NCI-H2107 treated with DMSO at 0.1 percent for 48 hours (cell line): ENCODE measurements around the gene CDK4.
"Not testable (repeated sequence)": the region's sequence is repeated elsewhere in the genome, so short reads cannot be mapped to it uniquely, and the experiment has no call there.

Experiments used
- DNase-seq: peaks from one replicate; lab custom pipeline; 2025; ENCODE audit not compliant: unreplicated experiment; lab: John Stamatoyannopoulos, UW

The CDK4 gene

DNA sequence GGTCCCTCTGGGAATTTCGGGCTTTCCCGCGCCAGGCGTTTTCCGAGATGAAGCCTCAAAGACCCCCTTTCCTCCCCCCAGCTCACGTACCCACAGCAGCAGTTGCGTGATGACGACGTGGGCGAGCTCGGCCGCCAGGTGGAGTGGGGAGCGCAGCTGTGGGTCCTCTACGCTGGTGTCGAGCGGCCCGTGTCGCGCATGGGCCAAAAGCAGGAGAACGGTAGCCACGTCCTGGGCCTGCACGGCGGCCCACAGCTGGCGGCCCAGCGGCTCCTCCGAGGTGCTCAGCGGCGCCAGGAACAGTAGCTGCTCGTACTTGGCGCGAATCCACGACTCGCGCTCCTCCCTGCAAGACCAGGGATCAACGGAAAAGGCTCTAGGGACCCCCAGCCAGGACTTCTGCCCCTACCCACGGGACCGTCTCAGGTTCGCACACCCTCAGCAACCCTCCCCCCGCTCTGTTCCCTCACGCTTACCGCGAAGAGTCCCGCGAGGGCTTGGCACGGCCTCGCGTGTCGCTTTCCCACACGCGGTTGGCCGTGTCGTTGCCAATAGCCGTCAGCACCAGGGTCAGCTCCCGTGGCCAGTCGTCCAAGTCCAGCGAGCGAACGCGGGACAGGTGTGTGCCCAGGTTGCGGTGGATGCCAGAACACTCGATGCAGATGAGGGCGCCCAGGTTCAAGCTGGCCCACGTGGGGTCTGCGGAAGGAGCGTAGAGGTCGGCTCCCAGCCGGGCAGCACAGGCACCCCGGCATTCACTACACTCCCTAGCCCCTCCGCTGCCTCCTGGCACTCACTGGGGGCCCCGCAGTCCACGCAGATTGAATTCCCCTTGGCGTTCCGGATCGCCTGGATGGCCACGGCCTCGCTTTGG, 25.0 kb downstream of the CDK4 start:
- no peak for DNase-seq

DNA sequence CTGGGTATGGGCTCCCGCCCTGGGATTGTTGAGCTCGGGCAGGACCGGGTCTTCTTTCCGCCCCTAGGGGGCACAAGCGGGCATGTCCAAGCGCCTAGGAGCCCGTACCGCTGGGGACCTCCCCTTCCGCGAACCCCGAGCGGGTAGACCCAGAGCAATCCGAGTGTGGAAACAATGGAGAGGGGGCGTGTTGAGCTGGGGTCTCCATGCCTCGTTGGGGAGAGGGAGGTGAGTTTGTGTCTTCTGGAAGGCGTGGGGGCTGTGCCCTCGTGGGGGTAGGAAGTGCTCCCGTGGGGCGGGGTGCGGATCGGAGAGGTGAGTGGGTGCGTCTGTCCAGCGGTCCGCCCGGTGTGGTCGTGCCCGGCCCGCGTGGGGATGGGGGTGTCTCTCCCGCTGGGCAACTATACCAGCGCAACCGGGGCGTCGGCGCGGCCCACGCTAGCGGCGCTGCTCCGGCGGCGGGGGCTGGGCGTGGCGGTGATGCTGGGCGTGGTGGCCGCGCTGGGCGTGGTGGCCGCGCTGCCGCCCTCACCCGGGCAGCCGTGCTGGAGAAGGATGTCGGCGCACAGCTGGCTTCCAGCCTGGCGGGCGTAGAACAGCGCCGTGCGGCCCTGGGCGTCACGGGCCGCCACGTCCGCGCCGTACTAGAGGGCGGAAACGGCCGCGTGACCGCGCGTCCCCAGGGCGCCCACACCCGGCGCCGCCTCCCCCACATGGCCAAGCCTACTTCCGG, 25.8 kb downstream of the CDK4 start:
- peak; percentile 48 for DNase-seq

DNA sequence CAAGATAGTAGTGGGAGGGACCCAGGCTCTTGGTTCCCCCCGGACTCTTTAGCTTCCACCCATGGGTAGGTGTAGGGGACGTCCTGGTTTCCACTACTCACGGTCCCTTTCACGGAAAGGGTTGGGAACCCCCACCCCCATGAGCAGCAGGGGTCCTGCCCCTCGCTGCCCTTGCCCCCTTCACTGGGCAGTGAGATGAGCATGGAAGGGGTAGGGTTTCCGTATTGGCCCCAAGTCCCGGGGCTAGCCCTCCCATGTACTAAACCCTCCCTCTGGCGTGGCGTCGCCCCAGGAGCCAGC, 26.3 kb downstream of the CDK4 start:
- DNase-seq = no peak

DNA sequence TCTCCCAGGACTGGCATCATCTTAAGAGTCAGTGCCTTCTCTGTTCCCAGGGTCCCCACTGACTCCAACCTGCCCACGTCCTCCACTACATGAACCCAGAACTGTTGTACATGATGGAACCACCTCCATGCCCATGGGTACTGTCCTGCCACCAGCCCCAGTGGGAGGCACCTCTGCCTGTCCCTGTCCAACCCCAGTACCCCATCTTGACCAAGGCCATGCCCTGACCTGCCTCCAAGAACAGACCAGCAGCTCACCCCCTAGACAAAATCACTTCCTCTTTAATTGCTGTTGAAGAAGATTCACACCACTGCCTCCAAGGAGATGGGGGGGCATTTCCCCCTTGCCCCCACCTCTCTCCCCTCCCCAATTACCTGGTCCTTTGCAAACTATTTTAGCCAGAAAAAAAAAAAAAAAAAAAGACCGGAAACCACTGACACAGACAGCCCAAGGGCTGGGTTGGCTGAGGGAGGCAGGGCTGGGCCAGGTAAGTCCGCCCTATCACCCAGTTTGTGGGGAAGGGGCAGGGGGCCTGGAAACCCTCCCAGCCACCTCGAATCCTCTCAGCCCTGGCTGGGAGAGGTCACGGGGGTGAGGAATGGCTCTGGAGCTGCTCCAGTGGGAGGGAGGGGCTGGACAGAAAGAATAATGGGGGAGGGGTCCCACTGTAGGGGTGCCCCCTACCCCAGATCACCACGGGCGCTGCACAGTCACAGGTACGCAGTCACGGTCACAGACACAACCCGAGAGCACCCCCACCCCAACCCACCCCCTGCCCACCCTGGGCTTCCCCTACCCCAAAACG, 27.0 kb downstream of the CDK4 start:
- no peak for DNase-seq

DNA sequence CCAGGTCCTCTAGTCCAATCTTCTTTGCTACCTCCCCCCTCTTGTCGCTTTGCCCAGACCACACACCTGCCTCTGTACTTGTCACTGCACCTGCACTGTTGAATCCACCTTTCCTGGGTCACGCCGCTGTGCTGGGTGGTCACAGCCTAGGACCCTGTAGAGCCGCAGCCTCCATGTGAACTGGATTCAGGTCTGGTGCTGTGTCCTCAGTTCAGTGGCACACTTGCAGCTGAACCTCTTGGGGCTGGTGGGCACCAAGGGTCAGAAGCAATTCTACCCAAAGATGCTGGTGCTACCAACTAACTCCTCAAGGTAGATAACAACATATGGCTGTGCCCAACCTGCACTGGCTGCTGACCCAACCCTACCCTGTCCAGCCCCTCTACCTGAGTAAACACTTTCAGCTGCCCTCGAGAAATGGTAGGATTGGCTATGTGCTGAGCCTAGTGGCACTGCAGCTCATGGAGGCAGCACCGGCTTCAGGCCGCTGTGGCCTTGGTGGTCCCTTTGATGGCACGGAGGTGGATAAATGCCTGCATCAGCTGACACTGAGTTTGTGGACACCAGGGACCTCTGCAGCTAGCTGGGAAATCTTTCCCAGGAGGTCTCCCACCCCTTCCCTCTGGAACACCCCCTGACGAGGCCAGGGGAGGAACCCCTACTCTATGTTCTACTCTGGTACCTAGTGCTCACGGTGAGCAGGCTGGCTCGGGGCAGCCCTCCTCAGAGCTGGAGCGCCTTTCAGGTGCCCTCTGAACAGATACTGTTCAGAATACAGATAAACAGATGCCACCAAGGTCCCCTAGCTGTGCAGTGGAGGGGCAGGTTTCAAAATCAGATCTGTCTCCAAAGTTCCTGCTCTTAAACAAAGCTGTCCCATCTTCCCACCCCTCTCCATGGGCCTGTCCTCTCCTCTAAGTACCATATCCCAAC, 27.8 kb downstream of the CDK4 start:
- no peak for DNase-seq

DNA sequence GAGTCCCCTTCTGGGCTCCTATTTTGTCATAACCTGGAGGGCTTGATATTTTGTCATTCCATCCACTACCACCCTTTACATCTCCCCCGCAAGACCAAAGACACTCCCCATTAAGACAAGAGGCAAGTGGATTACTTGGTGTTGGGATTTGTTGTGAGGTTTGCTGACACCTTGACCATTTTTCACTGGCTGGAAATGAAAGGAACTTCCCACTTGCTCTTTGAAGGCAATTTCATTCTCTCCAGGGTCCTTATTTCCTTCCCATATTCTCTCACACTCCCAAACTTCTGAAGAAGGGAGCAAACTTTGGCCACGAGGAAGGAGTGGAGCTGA, 28.5 kb downstream of the CDK4 start:
- DNase-seq = no peak

DNA sequence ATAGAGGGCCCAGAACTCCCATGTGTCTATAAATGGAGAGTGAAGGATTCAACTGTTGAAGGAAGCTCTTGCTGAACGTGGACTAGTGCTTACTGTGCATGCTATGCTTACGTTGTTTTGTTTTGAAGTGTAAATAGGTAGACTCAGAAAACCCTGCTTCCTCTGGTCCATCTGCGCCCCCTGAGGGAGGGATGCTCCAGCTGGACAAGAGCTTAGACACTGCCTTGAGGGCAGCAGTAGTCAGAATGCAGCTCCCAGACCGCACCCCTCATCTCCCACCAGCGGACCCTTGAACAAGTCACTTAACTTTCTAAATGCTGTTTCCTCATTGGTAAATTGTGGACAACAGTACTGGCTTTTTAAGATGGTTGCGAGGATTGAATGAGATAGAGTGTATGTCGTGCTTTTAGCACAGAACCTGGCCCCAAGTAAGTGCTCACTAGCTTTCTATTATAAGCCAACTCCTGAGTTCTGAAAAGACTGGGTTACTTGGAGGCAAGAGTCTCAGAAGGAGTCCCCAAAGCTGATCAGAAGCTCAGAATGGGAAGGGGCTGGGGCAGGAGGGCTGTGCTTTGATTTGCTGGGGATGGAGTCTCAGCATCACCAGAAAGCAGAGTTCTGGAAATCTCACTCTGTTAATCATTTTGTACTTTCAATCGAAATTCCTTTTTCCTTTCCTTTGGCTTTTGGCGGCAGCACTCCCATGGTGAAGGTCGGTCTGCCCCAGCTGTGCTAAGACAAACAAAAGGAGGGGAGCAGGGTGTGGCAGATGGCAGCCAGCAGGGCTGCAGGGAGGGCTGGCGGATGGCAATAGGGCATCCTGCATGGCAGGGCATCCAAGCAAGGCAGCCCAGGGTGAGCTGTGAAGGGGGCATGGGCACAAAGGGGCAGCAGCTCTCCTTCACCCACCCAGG, 29.1 kb downstream of the CDK4 start:
- no peak for DNase-seq

DNA sequence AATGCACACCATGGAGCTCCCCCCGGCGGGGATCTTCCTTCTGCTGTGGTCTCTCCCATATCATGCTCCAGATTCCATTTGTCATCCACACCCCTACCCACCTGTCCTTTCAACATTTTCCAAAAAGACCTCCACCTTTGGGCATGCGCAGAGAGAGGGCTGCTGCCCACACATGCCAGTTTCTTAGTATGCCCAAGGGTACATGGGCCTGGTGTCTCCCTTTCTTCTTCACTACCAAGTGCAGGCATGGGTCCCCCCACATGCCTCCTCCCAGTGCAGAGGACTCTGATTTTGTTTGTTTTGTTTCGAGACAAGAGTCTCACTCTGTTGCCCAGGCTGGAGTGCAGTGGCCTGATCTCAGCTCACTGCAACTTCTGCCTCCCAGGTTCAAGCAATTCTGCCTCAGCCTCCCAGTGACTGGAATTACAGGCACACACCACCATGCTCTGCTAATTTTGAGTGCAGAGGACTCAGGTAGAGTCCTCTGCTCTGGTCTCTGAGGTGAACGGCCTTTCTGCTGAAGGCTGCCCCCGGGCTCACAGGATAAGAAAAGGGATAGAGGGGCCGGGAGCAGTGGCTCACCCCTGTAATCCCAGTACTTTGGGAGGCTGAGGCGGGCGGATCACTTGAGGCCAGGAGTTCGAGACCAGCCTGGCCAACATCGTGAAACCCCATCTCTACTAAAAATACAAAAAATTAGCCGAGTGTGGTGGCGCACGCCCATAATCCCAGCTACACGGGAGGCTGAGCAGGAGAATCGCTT, 30.1 kb downstream of the CDK4 start:
- not testable (repeated sequence) for DNase-seq

DNA sequence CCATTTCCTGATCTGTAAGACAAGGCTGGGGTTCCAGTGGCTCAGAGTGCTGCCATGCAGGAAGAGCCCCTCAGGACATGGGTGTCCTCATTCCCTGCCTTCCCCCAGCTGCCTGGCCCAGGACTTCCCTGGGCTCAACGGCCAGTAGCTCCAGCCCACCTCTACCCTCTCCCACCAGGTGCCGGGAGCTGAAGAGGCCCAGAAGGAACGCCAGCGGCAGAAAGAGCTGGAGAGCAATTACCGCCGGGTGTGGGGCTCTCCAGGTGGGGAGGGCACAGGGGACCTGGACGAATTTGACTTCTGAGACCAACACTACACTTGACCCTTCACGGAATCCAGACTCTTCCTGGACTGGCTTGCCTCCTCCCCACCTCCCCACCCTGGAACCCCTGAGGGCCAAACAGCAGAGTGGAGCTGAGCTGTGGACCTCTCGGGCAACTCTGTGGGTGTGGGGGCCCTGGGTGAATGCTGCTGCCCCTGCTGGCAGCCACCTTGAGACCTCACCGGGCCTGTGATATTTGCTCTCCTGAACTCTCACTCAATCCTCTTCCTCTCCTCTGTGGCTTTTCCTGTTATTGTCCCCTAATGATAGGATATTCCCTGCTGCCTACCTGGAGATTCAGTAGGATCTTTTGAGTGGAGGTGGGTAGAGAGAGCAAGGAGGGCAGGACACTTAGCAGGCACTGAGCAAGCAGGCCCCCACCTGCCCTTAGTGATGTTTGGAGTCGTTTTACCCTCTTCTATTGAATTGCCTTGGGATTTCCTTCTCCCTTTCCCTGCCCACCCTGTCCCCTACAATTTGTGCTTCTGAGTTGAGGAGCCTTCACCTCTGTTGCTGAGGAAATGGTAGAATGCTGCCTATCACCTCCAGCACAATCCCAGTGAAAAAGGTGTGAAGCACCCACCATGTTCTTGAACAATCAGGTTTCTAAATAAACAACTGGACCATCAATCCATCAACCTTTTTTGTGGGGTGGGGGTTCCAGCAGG, 31.2 kb downstream of the CDK4 start:
- no peak for DNase-seq

DNA sequence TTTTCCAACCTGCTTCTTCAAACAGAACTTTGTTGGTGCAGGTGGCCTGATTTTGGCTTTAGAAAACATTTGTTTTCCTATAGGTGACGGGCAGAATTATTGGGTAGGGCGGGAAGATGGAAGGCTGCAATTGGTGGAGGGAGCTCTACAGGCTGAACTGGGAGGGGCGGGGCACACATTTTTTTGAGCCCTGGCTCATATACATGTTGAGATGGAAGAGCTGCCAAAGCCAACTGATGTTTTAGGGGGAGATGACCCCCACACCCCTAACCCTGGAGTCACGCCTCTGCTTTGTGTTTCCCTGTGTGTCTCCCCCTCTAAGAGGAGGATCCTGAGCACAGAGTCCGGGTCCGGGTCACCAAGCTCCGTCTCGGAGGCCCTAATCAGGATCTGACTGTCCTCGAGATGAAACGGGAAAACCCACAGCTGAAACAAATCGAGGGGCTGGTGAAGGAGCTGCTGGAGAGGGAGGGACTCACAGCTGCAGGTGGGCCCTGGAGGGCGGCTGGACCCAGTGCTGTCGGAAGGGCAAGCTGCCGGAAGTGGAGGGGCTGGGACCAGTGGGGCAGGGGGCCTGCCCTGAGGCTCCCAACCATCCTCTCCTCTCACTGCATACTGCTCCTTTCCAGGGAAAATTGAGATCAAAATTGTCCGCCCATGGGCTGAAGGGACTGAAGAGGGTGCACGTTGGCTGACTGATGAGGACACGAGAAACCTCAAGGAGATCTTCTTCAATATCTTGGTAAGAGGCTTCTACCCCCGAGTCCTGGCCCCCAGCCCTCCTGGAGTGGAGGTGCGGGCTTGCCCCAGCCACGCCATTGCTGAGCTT, 32.1 kb downstream of the CDK4 start:
- no peak for DNase-seq

DNA sequence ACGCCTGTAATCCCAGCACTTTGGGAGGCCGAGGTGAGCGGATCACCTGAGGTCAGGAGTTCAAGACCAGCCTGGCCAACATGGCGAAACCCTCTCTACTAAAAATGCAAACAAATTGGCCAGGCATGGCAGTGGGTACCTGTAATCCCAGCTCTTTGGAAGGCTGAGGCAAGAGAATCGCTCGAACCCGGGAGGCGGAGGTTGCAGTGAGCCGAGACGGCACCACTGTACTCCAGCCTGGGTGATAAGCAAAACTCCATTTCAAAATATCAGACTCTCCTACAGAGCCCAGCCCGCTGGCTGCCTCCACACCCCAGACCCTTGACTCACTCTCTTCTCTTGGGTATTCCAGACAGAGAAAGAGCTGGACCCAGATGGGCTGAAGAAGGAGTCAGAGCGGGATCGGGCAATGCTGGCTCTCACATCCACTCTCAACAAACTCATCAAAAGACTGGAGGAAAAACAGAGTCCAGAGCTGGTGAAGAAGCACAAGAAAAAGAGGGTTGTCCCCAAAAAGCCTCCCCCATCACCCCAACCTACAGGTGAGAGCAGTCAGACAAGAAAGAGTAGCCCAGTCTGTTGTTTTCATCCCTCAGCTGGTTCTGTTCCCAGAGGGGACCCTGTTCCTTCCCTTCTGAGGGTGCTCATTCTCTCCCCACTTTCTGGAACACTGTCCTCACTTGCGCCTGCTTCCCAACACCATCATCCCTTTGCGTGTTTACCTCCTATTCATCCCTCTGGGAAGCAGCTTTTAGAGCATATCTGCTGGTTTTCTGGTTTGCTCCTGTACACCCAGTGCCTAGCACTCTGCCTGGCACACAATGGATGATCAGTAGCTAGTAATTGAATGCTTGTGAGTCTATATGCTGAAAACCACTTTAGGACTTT, 33.2 kb downstream of the CDK4 start:
- no peak for DNase-seq

DNA sequence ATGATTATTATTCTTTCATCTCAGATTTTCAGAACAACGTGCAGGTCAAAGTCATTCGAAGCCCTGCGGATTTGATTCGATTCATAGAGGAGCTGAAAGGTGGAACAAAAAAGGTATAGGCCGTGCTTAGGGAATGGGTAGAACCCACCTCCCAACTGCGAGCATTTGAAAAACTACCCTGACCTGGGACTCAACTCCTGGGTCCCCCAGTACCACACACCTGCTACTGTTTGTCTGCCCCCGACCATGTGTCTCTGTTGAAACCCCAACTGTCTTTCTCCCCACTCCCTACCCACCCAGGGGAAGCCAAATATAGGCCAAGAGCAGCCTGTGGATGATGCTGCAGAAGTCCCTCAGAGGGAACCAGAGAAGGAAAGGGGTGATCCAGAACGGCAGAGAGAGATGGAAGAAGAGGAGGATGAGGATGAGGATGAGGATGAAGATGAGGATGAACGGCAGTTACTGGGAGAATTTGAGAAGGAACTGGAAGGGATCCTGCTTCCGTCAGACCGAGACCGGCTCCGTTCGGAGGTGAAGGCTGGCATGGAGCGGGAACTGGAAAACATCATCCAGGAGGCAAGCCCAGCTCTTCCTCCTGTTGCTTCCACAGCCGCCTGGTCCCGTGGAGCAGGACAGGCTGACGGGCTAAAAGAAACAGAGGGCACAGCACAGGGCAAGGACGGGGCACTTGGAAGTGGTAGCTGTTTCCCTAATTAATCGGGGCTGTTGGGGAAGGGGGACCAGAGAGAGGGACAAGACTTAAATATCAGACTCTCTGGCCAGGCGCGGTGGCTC, 34.1 kb downstream of the CDK4 start:
- DNase-seq = no peak

DNA sequence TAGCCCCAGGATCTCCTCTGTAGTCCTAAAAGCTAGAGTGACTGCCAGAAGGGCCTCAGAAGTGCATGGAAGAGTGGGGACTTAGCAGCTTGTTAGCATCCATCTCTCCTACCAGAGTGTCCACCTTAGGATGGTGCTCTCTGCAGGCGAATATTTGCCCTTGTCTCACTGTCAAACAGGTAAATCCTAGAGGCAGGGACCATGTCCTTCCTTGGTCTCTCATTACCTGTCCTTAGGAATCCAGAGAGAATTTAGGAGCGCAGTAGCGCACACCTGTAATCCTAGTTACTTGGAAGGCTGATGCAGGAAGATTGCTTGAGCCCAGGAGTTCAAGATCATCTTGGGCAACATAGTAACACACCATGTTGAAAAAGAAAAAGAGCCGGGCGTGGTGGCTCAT, 35.0 kb downstream of the CDK4 start:
- no peak for DNase-seq

DNA sequence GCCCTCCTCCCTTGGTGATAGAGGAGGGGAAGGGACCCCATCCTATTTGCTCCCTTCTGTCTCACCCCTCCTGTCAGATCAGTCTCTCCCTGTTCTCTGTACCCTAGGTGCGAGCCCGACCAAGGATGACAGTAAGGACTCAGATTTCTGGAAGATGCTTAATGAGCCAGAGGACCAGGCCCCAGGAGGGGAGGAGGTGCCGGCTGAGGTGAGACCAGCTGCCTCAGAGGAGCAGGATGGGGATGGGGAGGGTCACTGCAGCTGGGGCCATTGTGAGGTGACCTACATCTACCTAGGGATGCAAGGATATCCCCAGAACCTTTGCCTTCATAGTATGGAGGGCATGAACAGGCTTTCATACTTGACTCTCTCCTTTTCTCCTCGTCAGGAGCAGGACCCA, 35.8 kb downstream of the CDK4 start:
- DNase-seq = no peak

DNA sequence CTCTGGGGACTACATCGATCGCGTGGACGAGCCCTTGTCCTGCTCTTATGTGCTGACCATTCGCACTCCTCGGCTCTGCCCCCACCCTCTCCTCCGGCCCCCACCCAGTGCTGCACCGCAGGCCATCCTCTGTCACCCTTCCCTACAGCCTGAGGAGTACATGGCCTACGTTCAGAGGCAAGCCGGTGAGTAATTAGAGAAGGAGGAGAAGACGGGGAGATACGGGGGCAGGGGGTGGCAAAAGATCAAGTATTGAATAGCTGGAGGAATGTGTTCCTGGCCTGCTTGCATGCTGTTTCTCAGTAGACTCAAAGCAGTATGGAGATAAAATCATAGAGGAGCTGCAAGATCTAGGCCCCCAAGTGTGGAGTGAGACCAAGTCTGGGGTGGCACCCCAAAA, 36.3 kb downstream of the CDK4 start:
- no peak for DNase-seq
